ENCODE results near the gene S100A6.
A peak's percentile ranks its signal among the peaks of the same experiment; 100 is the strongest.

The S100A6 gene

DNA sequence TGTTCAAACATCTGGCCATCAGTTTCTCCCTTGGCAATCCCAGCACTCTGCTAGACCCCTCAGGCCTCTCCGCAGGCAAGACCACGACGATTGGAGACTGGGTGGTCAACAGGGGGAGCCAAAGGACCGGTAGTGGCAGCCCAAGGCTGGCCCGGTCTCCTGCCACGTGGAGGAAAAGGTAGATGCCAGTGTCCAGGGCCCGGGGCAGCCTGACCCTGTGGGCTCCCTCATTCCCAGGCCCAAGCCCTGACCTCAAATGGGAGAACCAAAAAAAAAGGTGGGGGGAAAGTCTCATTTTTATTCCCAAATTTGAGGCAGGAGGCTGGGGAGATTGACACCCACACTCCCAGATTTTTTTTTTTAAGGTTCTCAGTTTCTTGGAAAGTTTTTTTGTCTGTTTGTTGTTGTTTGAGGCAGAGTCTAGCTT lies 24.8 kb downstream of the S100A6 start:
- TF ChIP-seq ZFX (IDR thresholded peaks at IDR 0.05): no peak
- TF ChIP-seq CTCF (conservative IDR thresholded peaks at IDR 0.05): peak; percentile 90
- H3K27ac ChIP-seq: no peak overlapping the region

- no peak overlapping the region for H3K27ac ChIP-seq
- TF ChIP-seq CTCF (conservative IDR thresholded peaks at IDR 0.05): peak; percentile 84
- no peak for TF ChIP-seq ZFX (IDR thresholded peaks at IDR 0.05)
Measured at GRCh38 chr1:153509729-153510354, 25.9 kb downstream of the S100A6 start.

DNA sequence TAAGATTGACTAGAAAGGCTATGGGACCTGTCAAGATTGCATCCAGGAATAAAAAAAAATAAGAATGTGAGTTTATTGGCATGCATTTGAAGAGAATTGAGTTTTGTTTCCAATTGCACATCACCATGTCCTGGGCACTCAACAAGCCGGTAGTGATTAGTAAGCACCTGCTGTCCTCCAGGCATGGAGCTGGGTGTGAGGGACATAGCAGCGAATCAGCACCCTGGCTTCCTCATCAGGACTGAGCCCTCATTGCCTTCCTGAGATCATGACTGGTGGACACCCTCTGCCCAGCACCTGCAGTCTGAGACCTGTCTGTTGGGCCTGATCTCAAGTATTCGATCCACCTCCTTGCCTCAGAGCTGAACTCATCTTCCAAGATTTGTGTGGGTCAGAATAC lies 26.8 kb downstream of the S100A6 start:
- no peak overlapping the region for H3K27ac ChIP-seq
- TF ChIP-seq CTCF (conservative IDR thresholded peaks at IDR 0.05) (no peak), ZFX (IDR thresholded peaks at IDR 0.05) (no peak)

DNA sequence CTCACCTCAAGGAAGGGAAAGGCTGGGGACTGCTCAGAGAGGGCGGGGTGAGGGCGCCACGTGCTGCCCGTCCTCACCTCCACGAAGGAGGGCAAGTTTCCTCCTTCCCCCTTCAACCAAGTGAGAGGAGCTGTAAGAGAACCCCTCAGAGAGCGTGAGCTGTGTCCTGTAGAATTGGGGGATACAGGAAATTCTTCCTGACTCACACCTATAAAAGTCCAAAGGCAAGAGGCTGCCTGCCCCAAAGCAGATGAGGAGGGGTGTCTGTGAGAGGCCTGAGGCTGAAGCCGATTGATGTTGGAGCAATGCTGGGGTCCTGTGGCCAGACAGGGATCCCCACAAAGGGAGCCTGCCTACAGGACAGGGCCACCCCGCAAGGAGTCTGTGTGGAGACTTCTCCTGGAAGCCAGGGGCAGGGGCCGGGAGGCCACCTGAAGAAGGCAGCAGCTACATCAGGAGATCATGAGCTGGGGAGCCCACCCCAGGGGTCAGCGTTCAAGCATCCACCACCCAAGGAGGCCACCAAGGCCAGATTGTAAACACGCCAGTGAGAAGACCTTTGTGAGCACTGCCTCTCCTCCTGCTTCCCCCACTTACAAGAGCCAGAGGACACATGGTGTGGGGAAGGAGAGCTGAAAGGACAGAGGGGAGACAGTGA lies 27.7 kb downstream of the S100A6 start:
- no peak for TF ChIP-seq ZFX (IDR thresholded peaks at IDR 0.05)
- TF ChIP-seq CTCF (conservative IDR thresholded peaks at IDR 0.05): no peak
- no peak overlapping the region for H3K27ac ChIP-seq

DNA sequence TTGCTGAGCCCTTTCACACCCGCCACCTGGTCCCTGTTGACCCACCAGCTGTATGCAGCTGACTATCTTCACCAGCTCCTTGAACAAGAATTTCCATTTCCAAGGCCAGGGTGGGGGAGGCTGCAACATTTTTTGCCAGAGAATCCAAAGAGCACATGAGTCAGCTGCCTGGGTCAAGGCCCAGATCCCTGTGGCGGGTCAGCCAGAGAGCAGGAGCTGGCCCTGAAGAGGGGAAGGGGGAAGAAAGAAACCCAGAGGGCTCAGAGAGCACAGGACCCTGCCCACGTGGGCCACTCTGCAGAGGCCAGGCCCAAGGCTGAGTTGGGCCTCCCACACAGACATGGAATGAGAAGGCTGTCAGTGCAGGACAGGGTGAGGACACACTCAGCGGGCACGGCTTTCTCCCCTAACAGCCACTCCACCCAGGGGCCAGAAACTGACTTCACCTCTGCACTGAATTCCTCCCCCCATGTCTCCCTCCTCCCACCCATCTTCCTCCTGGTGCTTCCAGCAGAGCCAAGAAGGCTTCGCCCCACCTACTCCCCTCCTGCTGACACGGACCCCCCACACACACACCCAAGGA lies 28.9 kb downstream of the S100A6 start:
- TF ChIP-seq CTCF (conservative IDR thresholded peaks at IDR 0.05) (no peak), ZFX (IDR thresholded peaks at IDR 0.05) (no peak)

DNA sequence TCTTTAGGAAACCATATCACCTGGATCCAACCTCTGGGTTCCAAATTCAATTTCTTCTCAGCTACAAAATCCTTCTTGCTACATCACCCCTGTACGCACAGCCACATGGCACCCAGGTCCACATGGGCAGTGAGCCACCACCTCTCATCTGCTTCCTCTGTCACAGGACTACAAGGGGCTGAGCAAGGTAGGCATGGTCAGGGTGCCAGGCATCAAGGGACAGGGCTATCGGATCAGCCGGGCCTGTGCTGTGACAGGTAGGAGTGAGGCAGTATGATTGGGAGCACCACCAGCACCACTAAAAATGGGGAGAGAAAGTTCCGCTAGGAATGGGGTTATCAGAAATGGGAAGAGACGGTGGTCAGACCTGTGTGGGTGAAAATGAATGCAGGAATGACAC lies 29.4 kb downstream of the S100A6 start:
- no peak for TF ChIP-seq ZFX (IDR thresholded peaks at IDR 0.05)
- TF ChIP-seq CTCF (conservative IDR thresholded peaks at IDR 0.05): no peak

More for the DNA sequence above, 28.9 kb downstream of the S100A6 start:
- H3K27ac ChIP-seq: no peak overlapping the region

GRCh38 chr1:153505576-153505975 lies 30.2 kb downstream of the S100A6 start:
- TF ChIP-seq ZFX (IDR thresholded peaks at IDR 0.05): no peak
- TF ChIP-seq CTCF (conservative IDR thresholded peaks at IDR 0.05): no peak
- H3K27ac ChIP-seq: no peak overlapping the region

More for the DNA sequence above, 29.4 kb downstream of the S100A6 start:
- no peak overlapping the region for H3K27ac ChIP-seq

All from C4-2B (cell line).